MV-4-11 (cell line): ENCODE data around the gene PLA2G5.
"Not testable (repeated sequence)": the region's sequence is repeated elsewhere in the genome, so short reads cannot be mapped to it uniquely, and the experiment has no call there.

Source experiments
- DNase-seq: peaks from one replicate; lab custom pipeline; 2025; lab: John Stamatoyannopoulos, UW

PLA2G5 gene

GRCh38 chr1:20119347-20119746 lies 49.4 kb downstream of the PLA2G5 start, which contains the start of gene PLA2G2D:
PLA2G2D (minus strand) TSS chr1:20119536; CDS start chr1:20119498, 38 bp downstream.
- DNase-seq, result peak; percentile 67

- no peak for DNase-seq
These were observed 50.8 kb downstream of the PLA2G5 start for GRCh38 chr1:20120796-20121195.

- DNase-seq, result peak; percentile 67
These were observed 53.9 kb downstream of the PLA2G5 start for GRCh38 chr1:20123722-20124455.

GRCh38 chr1:20124456-20125057 lies 54.6 kb downstream of the PLA2G5 start:
- peak; percentile 65 for DNase-seq

GRCh38 chr1:20125100-20125499 lies 55.1 kb downstream of the PLA2G5 start:
- peak; percentile 9 for DNase-seq

GRCh38 chr1:20126041-20126805 lies 56.2 kb downstream of the PLA2G5 start:
- DNase-seq, result no peak

- DNase-seq, result no peak
These were observed 56.9 kb downstream of the PLA2G5 start for GRCh38 chr1:20126806-20127440.

- not testable (repeated sequence) for DNase-seq
These were observed 60.5 kb downstream of the PLA2G5 start for GRCh38 chr1:20130518-20130917.

- no peak for DNase-seq
These were observed 65.0 kb downstream of the PLA2G5 start for GRCh38 chr1:20134995-20135394.

GRCh38 chr1:20136249-20136648 lies 66.3 kb downstream of the PLA2G5 start:
- no peak for DNase-seq

GRCh38 chr1:20137055-20137454 lies 67.1 kb downstream of the PLA2G5 start:
- DNase-seq, result no peak

GRCh38 chr1:20137604-20138003 lies 67.6 kb downstream of the PLA2G5 start:
- no peak for DNase-seq

GRCh38 chr1:20138346-20138745 lies 68.4 kb downstream of the PLA2G5 start:
- no peak for DNase-seq

GRCh38 chr1:20138961-20139550 lies 69.1 kb downstream of the PLA2G5 start, which contains the start of gene PLA2G2F:
PLA2G2F (plus strand) TSS chr1:20139323; CDS start chr1:20139428, 105 bp downstream.
- no peak for DNase-seq

- DNase-seq, result no peak
These were observed 70.0 kb downstream of the PLA2G5 start for GRCh38 chr1:20139776-20140612.

- no peak for DNase-seq
These were observed 71.0 kb downstream of the PLA2G5 start for GRCh38 chr1:20141001-20141400.

- no peak for DNase-seq
These were observed 71.5 kb downstream of the PLA2G5 start for GRCh38 chr1:20141466-20141865.
